DMS53 treated with DMSO at 0.1 percent for 48 hours (cell line): ENCODE measurements around the gene SMG1.
"Not testable (repeated sequence)": the region's sequence is repeated elsewhere in the genome, so short reads cannot be mapped to it uniquely, and the experiment has no call there.

ENCODE experiments used
- DNase-seq: peaks from one replicate; lab custom pipeline; 2025; ENCODE audit not compliant: unreplicated experiment; lab: John Stamatoyannopoulos, UW

Gene SMG1

GRCh38 chr16:18925986-18926865 lies at the start of gene SMG1:
Gene SMG1 (minus strand): TSS chr16:18926408. CDS start chr16:18926041, 367 bp downstream.
- peak; percentile 85 for DNase-seq

- no peak for DNase-seq
These were observed 48.9 kb upstream of the SMG1 start for GRCh38 chr16:18975109-18975508.

- DNase-seq: no peak
These were observed 43.6 kb upstream of the SMG1 start for GRCh38 chr16:18969855-18970240.

- DNase-seq: peak; percentile 23
These were observed 43.0 kb upstream of the SMG1 start for GRCh38 chr16:18969050-18969854.

- no peak for DNase-seq
These were observed 40.6 kb upstream of the SMG1 start for GRCh38 chr16:18966791-18967190.

GRCh38 chr16:18965555-18965954 lies 39.3 kb upstream of the SMG1 start:
- DNase-seq: no peak

- no peak for DNase-seq
These were observed 32.9 kb upstream of the SMG1 start for GRCh38 chr16:18959031-18959505.

GRCh38 chr16:18958621-18959029 lies 32.4 kb upstream of the SMG1 start:
- no peak for DNase-seq

GRCh38 chr16:18956658-18957241 lies 30.5 kb upstream of the SMG1 start:
- not testable (repeated sequence) for DNase-seq

GRCh38 chr16:18955874-18956580 lies 29.8 kb upstream of the SMG1 start:
- peak; percentile 46 for DNase-seq

GRCh38 chr16:18953547-18953946 lies 27.3 kb upstream of the SMG1 start:
- DNase-seq: no peak

GRCh38 chr16:18950469-18951185 lies 24.4 kb upstream of the SMG1 start:
- no peak for DNase-seq

GRCh38 chr16:18948372-18949020 lies 22.3 kb upstream of the SMG1 start:
- DNase-seq: no peak

GRCh38 chr16:18945233-18945632 lies 19.0 kb upstream of the SMG1 start:
- no peak for DNase-seq

- DNase-seq: no peak
These were observed 17.2 kb upstream of the SMG1 start for GRCh38 chr16:18943414-18943813.

GRCh38 chr16:18942061-18942460 lies 15.9 kb upstream of the SMG1 start:
- no peak for DNase-seq

- no peak for DNase-seq
These were observed 15.3 kb upstream of the SMG1 start for GRCh38 chr16:18941471-18941870.

GRCh38 chr16:18938986-18939385 lies 12.8 kb upstream of the SMG1 start:
- DNase-seq: no peak

GRCh38 chr16:18937390-18937789 lies 11.2 kb upstream of the SMG1 start:
- no peak for DNase-seq
